Stimulated activated CD8-positive, alpha-beta memory T cell treated with anti-CD3 and anti-CD28 coated beads, Interleukin-4, amount 100 ng/mL, for 4 hours (primary cell): ENCODE measurements around the gene INTS3.

Experiments used
- DNase-seq, 2 donors: peaks; one replicate each; pipeline ENCODE4 v3.0.0-alpha.2; 2020; ENCODE audit warnings: low read depth in 2 of 2, low spot score in 1 of 2

The INTS3 gene

GRCh38 chr1:153795934-153796785, 68.3 kb downstream of the INTS3 start:
- no peak for DNase-seq

GRCh38 chr1:153796786-153797659, 69.2 kb downstream of the INTS3 start:
- DNase-seq = peak; percentile 58 to 84

GRCh38 chr1:153798468-153798780, 70.6 kb downstream of the INTS3 start:
- no peak for DNase-seq

- DNase-seq = no peak
Observed at GRCh38 chr1:153799016-153799415, 71.2 kb downstream of the INTS3 start.

GRCh38 chr1:153799566-153800465, 72.0 kb downstream of the INTS3 start:
- DNase-seq = no peak

DNA sequence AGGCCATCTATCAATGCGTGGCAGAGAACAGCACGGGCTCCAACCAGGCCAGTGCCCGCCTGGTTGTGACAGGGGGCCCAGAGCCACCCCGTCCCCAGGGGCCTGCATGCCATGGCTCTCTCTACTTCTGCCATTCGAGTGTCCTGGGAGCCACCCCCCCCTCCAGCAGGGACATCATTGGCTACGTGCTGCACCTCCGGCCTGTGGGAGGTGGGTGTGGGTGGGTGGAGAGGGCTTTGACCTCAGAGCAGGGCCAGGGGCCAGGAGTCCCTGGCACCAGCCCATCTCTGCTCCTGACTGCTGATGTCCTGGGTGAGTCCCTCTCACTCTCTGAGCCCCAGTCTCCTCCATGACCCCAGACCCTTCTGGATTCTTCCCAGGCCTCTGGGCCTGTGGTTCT, 72.7 kb downstream of the INTS3 start:
- DNase-seq = no peak

DNA sequence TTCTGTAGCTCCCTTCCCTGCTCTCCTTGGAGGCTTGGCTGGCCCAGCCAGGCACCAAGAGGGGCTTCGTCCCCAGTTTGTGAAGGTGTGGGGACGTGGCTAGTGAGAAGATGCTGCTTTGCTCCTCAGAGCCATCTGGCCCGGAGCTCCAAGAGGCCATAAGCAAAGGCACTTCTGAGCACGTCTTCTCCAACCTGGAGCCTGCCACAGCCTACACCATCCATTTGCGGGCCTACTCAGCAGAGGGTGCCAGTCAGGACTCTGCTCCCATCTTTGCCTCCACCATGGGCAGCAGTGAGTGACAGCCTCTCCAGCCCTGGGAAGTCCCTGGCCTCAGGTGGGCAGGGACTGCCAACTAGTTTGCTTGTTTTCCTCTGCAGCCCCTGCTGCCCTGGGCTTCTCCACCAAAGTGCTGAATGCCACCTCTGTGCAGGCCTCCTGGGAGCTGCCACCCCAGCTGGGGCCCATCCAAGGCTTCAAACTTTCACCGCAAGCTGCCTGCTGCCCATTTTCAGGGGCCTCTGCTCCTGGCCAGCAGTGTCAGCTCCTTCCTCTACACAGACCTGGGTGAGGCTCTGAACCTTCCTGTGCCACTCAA, 73.3 kb downstream of the INTS3 start:
- no peak for DNase-seq

GRCh38 chr1:153801786-153802697, 74.2 kb downstream of the INTS3 start:
- no peak for DNase-seq

GRCh38 chr1:153803470-153804056, 75.7 kb downstream of the INTS3 start:
- DNase-seq = no peak

- DNase-seq = no peak
Observed at GRCh38 chr1:153804112-153804511, 76.3 kb downstream of the INTS3 start.

DNA sequence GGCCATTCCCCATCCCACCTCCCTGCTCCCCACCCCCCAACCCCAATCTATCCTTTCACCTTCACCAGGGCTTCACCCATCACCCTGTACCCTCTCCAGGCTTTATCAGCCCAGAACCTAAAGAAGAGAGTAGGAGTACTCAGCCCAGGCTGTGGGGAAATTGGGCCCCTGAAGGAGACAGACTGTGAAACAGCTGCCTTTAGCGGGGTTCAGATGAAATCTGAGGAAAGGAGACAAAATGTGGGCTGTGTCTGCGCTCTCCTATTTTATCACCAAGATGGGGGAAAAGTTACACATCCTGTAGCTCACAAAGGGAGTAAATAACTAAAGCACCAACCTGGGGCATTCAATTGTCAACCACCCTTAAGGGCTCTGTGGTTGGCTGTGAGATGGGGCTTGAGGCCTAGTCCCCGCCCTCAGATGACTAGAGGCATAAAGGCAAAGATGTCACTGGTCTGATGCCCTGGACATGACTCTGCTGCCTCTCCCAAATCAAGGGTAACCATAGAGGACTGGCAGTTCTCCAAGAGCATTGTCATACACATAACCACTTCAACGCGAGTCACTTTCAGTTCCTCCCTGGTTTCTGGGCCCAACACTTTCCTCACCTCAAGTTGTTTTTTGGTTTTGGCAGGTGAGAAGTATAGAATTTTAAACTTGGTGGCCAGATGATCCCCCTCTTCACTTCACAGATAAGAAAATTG, 77.3 kb downstream of the INTS3 start:
- peak; percentile 13 to 37 for DNase-seq

DNA sequence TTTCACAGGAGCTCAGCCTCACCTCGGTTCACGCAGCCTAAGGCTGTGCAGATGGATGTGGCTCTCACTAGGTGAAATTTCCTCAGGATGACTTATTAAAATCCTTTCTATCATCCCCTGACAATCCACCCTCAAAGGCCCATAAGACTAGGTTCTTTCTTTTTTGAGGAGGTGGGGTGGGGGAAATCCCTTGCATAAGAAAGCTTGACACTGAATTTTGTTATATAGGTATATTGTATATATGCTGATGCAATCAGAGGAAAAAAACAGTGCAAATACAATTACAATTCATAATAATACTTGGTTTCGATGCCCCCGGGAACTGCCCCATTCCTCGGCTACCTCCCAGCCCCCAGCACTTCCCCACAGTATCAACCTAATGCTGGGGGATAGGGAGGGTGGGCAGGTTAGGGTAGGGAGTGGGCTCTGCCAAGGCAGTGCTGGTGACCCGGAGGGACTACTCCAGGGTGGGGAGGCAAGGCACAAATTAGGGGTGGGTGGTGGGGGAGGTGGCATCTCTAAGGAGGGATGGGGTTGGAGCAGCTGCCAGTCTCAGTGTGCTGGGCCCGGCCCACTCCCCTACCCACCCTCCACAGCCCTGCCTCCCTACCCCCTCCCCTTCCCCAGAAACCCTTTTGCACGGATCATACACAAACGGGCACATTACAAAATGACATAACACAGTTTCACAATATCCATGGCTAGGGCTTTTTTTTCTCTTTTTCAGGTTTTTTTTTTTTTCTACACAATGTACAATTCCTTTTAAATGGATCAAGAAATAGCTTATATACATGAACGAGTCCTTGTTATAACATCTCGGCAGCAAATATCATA, 78.3 kb downstream of the INTS3 start:
- no peak for DNase-seq

DNA sequence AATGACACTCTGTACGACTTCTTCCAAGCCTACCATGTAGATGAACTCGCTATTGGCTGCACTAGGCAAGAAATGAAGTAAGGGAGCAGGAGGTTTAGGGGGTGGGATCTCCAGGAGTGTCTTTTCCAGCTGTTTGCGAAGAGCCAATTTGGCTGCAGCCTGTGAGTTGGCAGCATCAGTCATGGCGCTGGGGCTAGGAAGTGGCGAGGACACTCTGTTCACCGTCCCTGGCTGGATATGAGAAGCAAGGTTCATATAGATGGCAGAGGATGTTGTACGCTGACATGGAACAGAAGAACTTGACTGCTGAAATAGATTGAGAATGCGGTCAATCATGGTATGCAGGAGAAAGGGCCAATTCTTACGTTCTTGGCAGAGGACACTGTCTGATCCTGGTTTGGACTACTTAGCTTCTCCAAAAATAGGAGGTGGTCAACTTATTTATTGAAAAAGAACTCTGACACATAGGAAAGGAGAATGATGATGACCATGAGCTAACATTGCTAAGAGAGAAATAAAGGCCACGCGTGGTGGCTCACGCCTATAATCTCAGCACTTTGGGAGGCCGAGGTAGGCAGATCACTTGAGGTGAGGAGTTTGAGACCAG, 88.5 kb downstream of the INTS3 start:
- no peak for DNase-seq

GRCh38 chr1:153818876-153819275, 91.0 kb downstream of the INTS3 start:
- DNase-seq = no peak
